Measurements from ENCODE around the gene GPR155.
"Not testable (repeated sequence)": the region's sequence is repeated elsewhere in the genome, so short reads cannot be mapped to it uniquely, and the experiment has no call there.

Gene GPR155

GRCh38 chr2:174439323-174439722 is 47.5 kb downstream of the GPR155 start:
- no peak for DNase-seq (ENCODE audit: low spot score)

GRCh38 chr2:174438146-174438886 is 48.5 kb downstream of the GPR155 start:
- no peak for DNase-seq (ENCODE audit: low spot score)

- DNase-seq (ENCODE audit: low spot score), result no peak
Measured at GRCh38 chr2:174436351-174436750, 50.5 kb downstream of the GPR155 start.

GRCh38 chr2:174431902-174432301 is 54.9 kb downstream of the GPR155 start:
- DNase-seq (ENCODE audit: low spot score), result no peak

- no peak for DNase-seq (ENCODE audit: low spot score)
Measured at GRCh38 chr2:174430066-174430465, 56.8 kb downstream of the GPR155 start.

- no peak for DNase-seq (ENCODE audit: low spot score)
Measured at GRCh38 chr2:174428214-174428613, 58.6 kb downstream of the GPR155 start.

GRCh38 chr2:174412256-174412655 is 74.6 kb downstream of the GPR155 start:
- DNase-seq (ENCODE audit: low spot score), result no peak

GRCh38 chr2:174410039-174410438 is 76.8 kb downstream of the GPR155 start:
- not testable (repeated sequence) for DNase-seq (ENCODE audit: low spot score)

GRCh38 chr2:174403628-174404027 is 83.2 kb downstream of the GPR155 start:
- DNase-seq (ENCODE audit: low spot score), result no peak

GRCh38 chr2:174400853-174401252 is 86.0 kb downstream of the GPR155 start:
- no peak for DNase-seq (ENCODE audit: low spot score)

GRCh38 chr2:174399171-174399570 is 87.7 kb downstream of the GPR155 start:
- no peak for DNase-seq (ENCODE audit: low spot score)

- DNase-seq (ENCODE audit: low spot score), result no peak
Measured at GRCh38 chr2:174397773-174398172, 89.1 kb downstream of the GPR155 start.

- DNase-seq (ENCODE audit: low spot score), result peak; percentile 37
Measured at GRCh38 chr2:174395969-174396630, 90.7 kb downstream of the GPR155 start.

GRCh38 chr2:174395284-174395968 is 91.4 kb downstream of the GPR155 start, which contains the start of gene SCRN3:
Gene SCRN3, plus strand, starts transcription at chr2:174395730. Its CDS starts 2,554 bp downstream, at chr2:174398284.
- DNase-seq (ENCODE audit: low spot score), result peak; percentile 85

- DNase-seq (ENCODE audit: low spot score), result no peak
Measured at GRCh38 chr2:174392706-174393105, 94.1 kb downstream of the GPR155 start.

GRCh38 chr2:174390303-174390702 is 96.5 kb downstream of the GPR155 start:
- DNase-seq (ENCODE audit: low spot score), result not testable (repeated sequence)

GRCh38 chr2:174389542-174389941 is 97.3 kb downstream of the GPR155 start:
- no peak for DNase-seq (ENCODE audit: low spot score)

GRCh38 chr2:174388706-174389105 is 98.1 kb downstream of the GPR155 start:
- not testable (repeated sequence) for DNase-seq (ENCODE audit: low spot score)

GRCh38 chr2:174385201-174385600 is 101.6 kb downstream of the GPR155 start:
- DNase-seq (ENCODE audit: low spot score), result no peak

GRCh38 chr2:174383796-174384195 is 103.0 kb downstream of the GPR155 start:
- DNase-seq (ENCODE audit: low spot score), result no peak
